Upper lobe of left lung (tissue), 6 donors: ENCODE data around the gene PRKAG2. TPM values are rescaled to one million over a fixed set of nuclear protein-coding genes. Genes with fewer than 3 reads are reported as not detected.

Experiments
- ATAC-seq, 2 donors: fragments of 200-7000 bp; cut with Tn5 transposase; one replicate each; pipeline ENCODE4 v1.9.1; 2022; ENCODE audit warnings: mild to moderate bottlenecking in 2 of 2, moderate library complexity in 2 of 2; ENCODE audit not compliant: low FRiP score in 2 of 2
- DNase-seq, 2 donors: peaks; one replicate each; pipeline ENCODE4 v3.0.0-alpha.2; 2019 to 2020
- H3K27ac ChIP-seq, 4 donors: fragments of 200-600 bp; sonication (generic); one replicate each; pipeline ENCODE4 v1.5.1; 2016 to 2019
- H3K27me3 ChIP-seq, 4 donors: fragments of 200-600 bp; sonication (generic); one replicate each; pipeline ENCODE4 v1.5.1; 2017 to 2019
- H3K36me3 ChIP-seq, 4 donors: fragments of 200-600 bp; sonication (generic); one replicate each; pipeline ENCODE4 v1.5.1; 2016 to 2019
- H3K4me1 ChIP-seq, 4 donors: fragments of 200-600 bp; sonication (generic); one replicate each; pipeline ENCODE4 v1.5.1; 2018 to 2019
- H3K4me3 ChIP-seq, 4 donors: fragments of 200-600 bp; sonication (generic); one replicate each; pipeline ENCODE4 v1.5.1; 2017 to 2019; ENCODE audit warnings: mild to moderate bottlenecking in 2 of 4, moderate library complexity in 1 of 4
- H3K9me3 ChIP-seq, 4 donors: fragments of 200-600 bp; sonication (generic); one replicate each; pipeline ENCODE4 v1.5.1; 2018 to 2019
- EP300 ChIP-seq, 4 donors: sonication (generic); formaldehyde crosslinking; IDR thresholded peaks; one replicate each; pipeline ENCODE4 v1.5.1; 2017; ENCODE audit warnings: antibody characterized with exemption in 4 of 4, control low read depth in 2 of 4
- POLR2A ChIP-seq, 4 donors: fragments of 450-650 bp; IDR thresholded peaks; one replicate each; pipeline ENCODE4 v1.5.1; 2016 to 2017; ENCODE audit warnings: antibody characterized with exemption in 4 of 4, mild to moderate bottlenecking in 2 of 4
- POLR2AphosphoS5 ChIP-seq, 2 donors: sonication (generic); formaldehyde crosslinking; IDR thresholded peaks; one replicate each; pipeline ENCODE4 v1.5.1; 2017; ENCODE audit warnings: antibody characterized with exemption in 2 of 2
- WGBS, 2 donors: methylation state at CpG; one replicate each; pipeline ENCODE4 v1.1.5; 2017 to 2018; 5-methylcytosine and 5-hydroxymethylcytosine counted together
- total RNA-seq, 6 donors: library from RNA; depleted of rRNA in 4 of 6; stranded (reverse); fragments of >200 nt in 4 of 6; gene quantifications; one replicate each; pipeline versions ENCODE4 v1.1.0 to v1.2.1, GENCODE V29; 2016 to 2021
- TF ChIP-seq, protein P1 (sequence below), 6 experiments: fragments of 450-650 bp in 4 of 6; fragments of 200-600 bp in 2 of 6; sonication (generic) in 2 of 6; IDR thresholded peaks; one replicate each; pipeline ENCODE4 v1.5.1; 2016 to 2019; ENCODE audit warnings: antibody characterized with exemption in 6 of 6
- donor health status: DM: no; HTN: no; CAD: no; lungs with moderate emphysema.
- donor health status: DM: no; HTN: yes; CAD: no; lungs with severe emphysema.

Gene PRKAG2
- total RNA-seq, 6 donors from 2014 or later, result 20.6 to 68.1 (median 29.6) TPM

DNA sequence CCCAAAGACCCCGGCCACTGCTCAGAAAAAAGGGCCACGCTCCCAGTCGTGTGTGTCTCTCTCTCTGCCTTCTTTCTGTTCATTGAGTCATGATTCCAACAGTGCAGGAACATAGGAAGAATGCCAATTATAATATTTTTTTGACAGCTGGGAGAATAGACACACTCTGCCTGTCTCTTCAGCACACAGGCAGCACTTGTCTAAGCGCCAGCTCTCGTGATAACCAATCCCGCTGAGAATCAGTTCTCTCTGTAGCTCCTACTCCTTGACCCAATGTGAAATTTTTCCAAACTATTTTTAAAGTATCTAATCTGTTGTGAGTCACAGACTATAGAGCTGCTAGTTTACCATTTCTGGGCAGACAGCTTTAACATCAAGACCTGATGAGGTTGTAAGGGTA, 211.5 kb downstream of the PRKAG2 start:
- peak in 1 of 2 donors; percentile 67 for ATAC-seq
- WGBS, 2 donors, result 68 to 80% methylated on average over 6 of the region's 6 CpGs
- TF ChIP-seq POLR2A (IDR thresholded peaks at IDR 0.05), result no peak
- TF ChIP-seq, protein P1, sequence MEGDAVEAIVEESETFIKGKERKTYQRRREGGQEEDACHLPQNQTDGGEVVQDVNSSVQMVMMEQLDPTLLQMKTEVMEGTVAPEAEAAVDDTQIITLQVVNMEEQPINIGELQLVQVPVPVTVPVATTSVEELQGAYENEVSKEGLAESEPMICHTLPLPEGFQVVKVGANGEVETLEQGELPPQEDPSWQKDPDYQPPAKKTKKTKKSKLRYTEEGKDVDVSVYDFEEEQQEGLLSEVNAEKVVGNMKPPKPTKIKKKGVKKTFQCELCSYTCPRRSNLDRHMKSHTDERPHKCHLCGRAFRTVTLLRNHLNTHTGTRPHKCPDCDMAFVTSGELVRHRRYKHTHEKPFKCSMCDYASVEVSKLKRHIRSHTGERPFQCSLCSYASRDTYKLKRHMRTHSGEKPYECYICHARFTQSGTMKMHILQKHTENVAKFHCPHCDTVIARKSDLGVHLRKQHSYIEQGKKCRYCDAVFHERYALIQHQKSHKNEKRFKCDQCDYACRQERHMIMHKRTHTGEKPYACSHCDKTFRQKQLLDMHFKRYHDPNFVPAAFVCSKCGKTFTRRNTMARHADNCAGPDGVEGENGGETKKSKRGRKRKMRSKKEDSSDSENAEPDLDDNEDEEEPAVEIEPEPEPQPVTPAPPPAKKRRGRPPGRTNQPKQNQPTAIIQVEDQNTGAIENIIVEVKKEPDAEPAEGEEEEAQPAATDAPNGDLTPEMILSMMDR (IDR thresholded peaks at IDR 0.05), result no peak
- no peak for TF ChIP-seq EP300 (IDR thresholded peaks at IDR 0.05)
- TF ChIP-seq POLR2AphosphoS5 (IDR thresholded peaks at IDR 0.05), result peak in 1 of 2 donors; percentile 7
- DNase-seq, result no peak
- no peaks in the 10 kb centered on the region for H3K36me3 ChIP-seq
- H3K4me3 ChIP-seq, result no peak overlapping the region
- H3K27ac ChIP-seq, result peak overlapping the region in 1 of 4 donors; percentile 27
- peaks cover 0 to 3% (median 0%) of the 10 kb centered on the region in 4 donors for H3K4me1 ChIP-seq
- H3K27me3 ChIP-seq, result no peaks in the 10 kb centered on the region
- no peaks in the 10 kb centered on the region for H3K9me3 ChIP-seq

DNA sequence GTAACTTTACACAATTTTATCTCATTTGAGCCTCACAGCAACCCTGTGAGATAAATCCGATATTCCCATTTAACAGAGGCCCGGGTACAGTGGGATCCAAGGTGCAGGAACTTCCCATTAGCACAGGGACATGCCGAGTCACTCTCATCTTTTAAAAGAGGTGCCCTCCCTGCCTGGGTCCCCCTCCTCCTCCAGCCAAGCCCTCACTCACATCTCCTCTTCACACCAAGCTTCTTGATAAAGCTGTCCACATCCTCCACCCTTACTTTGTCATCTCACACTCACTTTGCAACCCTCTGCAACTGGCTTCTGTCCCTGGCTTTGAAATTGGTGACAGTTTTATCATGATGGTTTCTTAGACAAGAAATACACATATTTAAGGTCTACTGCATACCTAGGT, 212.6 kb downstream of the PRKAG2 start:
- 88 to 100% methylated on average over 3 of the region's 3 CpGs for WGBS, 2 donors
- Histone ChIP-seq H3K36me3 (no peaks in the 10 kb centered on the region), H3K4me3 (no peak overlapping the region), H3K4me1 (peaks cover 0 to 6% (median 0%) of the 10 kb centered on the region in 4 donors), H3K9me3 (no peaks in the 10 kb centered on the region), H3K27me3 (no peaks in the 10 kb centered on the region), H3K27ac (no peak overlapping the region)
- TF ChIP-seq, protein P1 (IDR thresholded peaks at IDR 0.05), result no peak
- no peak for ATAC-seq
- no peak for DNase-seq

DNA sequence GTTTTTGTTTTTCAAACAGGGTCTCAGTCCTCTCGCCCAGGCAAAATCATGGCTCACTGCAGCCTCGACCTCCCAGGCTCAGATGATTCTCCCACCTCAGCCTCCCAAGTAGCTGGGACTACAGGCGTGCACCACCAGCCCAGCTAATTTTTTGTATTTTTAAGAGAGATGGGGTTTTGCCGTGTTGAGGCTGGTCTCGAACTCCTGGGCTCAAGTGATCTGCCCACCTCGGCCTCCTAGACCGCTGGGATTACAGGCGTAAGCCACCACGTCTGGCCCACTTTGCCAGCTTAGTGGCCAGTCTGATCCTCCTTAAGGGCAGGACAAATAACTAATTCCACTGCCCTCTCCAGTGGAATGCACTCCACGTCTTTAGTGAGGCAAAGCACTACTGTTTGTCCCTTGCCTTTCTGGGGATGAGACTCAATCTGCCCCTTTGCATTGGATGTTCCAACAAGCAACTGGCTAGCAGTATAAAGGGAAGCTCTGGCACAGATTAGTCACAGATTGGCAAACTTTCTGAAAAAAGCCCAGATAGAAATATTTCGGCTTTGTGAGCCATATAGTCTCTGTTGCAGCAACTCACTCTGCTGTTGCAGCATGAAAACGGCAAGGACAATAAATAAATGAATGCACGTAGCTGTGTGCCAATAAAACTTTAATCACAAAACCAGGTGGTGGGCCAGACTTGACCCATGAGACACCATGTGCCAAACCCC, 213.4 kb downstream of the PRKAG2 start:
- Histone ChIP-seq H3K9me3 (no peaks in the 10 kb centered on the region), H3K27me3 (no peaks in the 10 kb centered on the region), H3K27ac (no peak overlapping the region), H3K4me3 (no peak overlapping the region), H3K36me3 (no peaks in the 10 kb centered on the region), H3K4me1 (peaks cover 0 to 6% (median 0%) of the 10 kb centered on the region in 4 donors)
- WGBS, 2 donors, result 85 to 93% methylated on average over 10 to 13 of the region's 13 CpGs
- no peak for DNase-seq
- TF ChIP-seq, protein P1 (IDR thresholded peaks at IDR 0.05), result no peak
- TF ChIP-seq POLR2A (IDR thresholded peaks at IDR 0.05), result no peak
- TF ChIP-seq EP300 (IDR thresholded peaks at IDR 0.05), result no peak
- no peak for TF ChIP-seq POLR2AphosphoS5 (IDR thresholded peaks at IDR 0.05)
- ATAC-seq, result no peak

DNA sequence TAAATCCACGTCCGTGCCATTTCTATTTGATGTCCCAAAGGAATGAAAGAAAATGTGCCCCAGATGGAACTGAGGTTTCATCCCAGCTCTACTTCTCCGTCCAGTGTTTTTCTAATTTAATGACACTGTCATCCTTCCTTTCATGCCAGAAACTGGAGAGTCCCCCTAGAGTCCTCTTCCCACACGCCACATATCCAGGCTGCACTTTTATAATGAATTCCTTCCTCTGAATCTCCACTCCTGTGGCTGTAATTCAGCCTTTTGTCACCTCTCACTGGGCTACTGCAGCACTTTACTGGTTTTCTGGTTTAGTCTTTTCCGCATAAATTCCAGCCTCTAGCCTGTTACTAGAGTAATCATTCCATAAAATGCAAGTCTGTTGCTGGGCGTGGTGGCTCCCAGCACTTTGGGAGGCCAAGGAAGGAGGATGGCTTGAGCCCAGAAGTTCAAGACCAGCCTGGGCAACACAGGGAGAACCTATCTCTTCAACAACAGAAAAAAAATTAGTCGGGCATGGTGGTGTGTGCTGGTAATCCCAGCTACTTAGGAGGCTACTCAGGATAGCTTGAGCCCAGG, 214.6 kb downstream of the PRKAG2 start:
- H3K36me3 ChIP-seq, result no peaks in the 10 kb centered on the region
- 76 to 91% methylated on average over 7 of the region's 7 CpGs for WGBS, 2 donors
- ATAC-seq, result no peak
- DNase-seq, result no peak
- no peak overlapping the region for H3K27ac ChIP-seq
- TF ChIP-seq EP300 (IDR thresholded peaks at IDR 0.05), result no peak
- no peak for TF ChIP-seq POLR2A (IDR thresholded peaks at IDR 0.05)
- TF ChIP-seq, protein P1 (IDR thresholded peaks at IDR 0.05), result no peak
- TF ChIP-seq POLR2AphosphoS5 (IDR thresholded peaks at IDR 0.05), result no peak
- peaks cover 0 to 6% (median 0%) of the 10 kb centered on the region in 4 donors for H3K4me1 ChIP-seq
- H3K4me3 ChIP-seq, result no peak overlapping the region
- H3K27me3 ChIP-seq, result no peaks in the 10 kb centered on the region
- H3K9me3 ChIP-seq, result no peaks in the 10 kb centered on the region

DNA sequence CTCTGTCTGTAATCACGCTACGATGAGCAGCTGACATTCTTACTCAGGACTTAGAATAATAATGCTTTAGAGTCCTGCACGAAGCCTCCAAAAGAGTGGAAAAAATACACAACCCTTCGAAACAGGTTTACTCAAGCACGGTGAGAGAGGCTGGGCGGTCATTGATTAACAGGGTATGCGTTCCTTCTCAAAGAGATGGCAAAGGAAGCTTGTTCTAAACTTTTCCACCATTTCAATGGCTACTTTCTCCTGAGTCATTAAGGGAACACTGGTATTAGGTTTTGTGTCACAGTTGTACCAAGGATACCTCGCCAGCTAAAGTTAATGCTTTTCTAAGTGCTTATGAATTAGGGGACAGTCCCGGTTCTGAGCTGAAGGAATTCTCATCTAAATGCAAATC, 215.3 kb downstream of the PRKAG2 start:
- H3K36me3 ChIP-seq, result no peaks in the 10 kb centered on the region
- 69 to 86% methylated on average over 9 of the region's 9 CpGs for WGBS, 2 donors
- DNase-seq (no peak), ATAC-seq (no peak)
- no peak for TF ChIP-seq POLR2A (IDR thresholded peaks at IDR 0.05)
- no peak for TF ChIP-seq EP300 (IDR thresholded peaks at IDR 0.05)
- no peak for TF ChIP-seq POLR2AphosphoS5 (IDR thresholded peaks at IDR 0.05)
- TF ChIP-seq, protein P1 (IDR thresholded peaks at IDR 0.05), result no peak
- H3K4me1 ChIP-seq, result peaks cover 0 to 6% (median 0%) of the 10 kb centered on the region in 4 donors
- H3K27ac ChIP-seq, result no peak overlapping the region
- no peak overlapping the region for H3K4me3 ChIP-seq
- no peaks in the 10 kb centered on the region for H3K27me3 ChIP-seq
- no peaks in the 10 kb centered on the region for H3K9me3 ChIP-seq
